Spleen (tissue), 7 donors: ENCODE results near the gene MAP4K2.

Source experiments
- CTCF ChIP-seq, 11 experiments: fragments of 200-600 bp in 7 of 11; fragments of 450-650 bp in 4 of 11; sonication (generic) in 4 of 11; IDR thresholded peaks in 8 of 11; conservative IDR thresholded peaks in 3 of 11; 1 replicate in 7 of 11; 2 replicates in 4 of 11; pipeline versions ENCODE4 v1.4.0 to v1.8.0; 2016 to 2021; ENCODE audit warnings: antibody characterized with exemption in 11 of 11, inconsistent platforms in 4 of 11, mild to moderate bottlenecking in 1 of 11
- POLR2AphosphoS5 ChIP-seq, 3 donors: sonication (generic); formaldehyde crosslinking; IDR thresholded peaks; one replicate each; pipeline ENCODE4 v1.5.1; 2017; ENCODE audit warnings: antibody characterized with exemption in 3 of 3
- donor health status: DM: no; HTN: no; CAD: no; lungs with moderate emphysema.
- donor health status: DM: no; HTN: no; CAD: no.
- donor health status: DM: no; HTN: no; CAD: no.

GRCh38 chr11:64834031-64834722 lies 31.2 kb upstream of the MAP4K2 start:
- TF ChIP-seq CTCF (IDR thresholded peaks at IDR 0.05 in 8 of 11, conservative IDR thresholded peaks at IDR 0.05 in 3 of 11): no peak
- no peak for TF ChIP-seq POLR2AphosphoS5 (IDR thresholded peaks at IDR 0.05)
